Activated CD4-positive, alpha-beta T cell treated with anti-CD3 and anti-CD28 coated beads for 36 hours (primary cell): ENCODE measurements around the gene ACAT2. TPM values are rescaled to one million over a fixed set of nuclear protein-coding genes. Genes with fewer than 3 reads are reported as not detected.
"Not testable (repeated sequence)": the region's sequence is repeated elsewhere in the genome, so short reads cannot be mapped to it uniquely, and the experiment has no call there.

Source experiments
- ATAC-seq: fragments of 200-7000 bp; cut with Tn5 transposase; one replicate; pipeline ENCODE4 v1.10.0; 2021; ENCODE audit warnings: mild to moderate bottlenecking, moderate library complexity
- CTCF ChIA-PET: fragments of 350-600 bp; sonication (Branson Sonifier 250); formaldehyde crosslinking; loops from one replicate; lab custom pipeline; 2021; ENCODE audit warnings: antibody characterized with exemption; lab: Charles Lee
- POLR2A ChIA-PET: fragments of 350-600 bp; sonication (Branson Sonifier 250); formaldehyde crosslinking; loops from one replicate; lab custom pipeline; 2021; ENCODE audit warnings: antibody characterized with exemption, inconsistent platforms; lab: Charles Lee
- DNase-seq: peaks from one replicate; pipeline ENCODE4 v3.0.0-alpha.2; 2020
- H3K27ac Mint-ChIP-seq: one replicate; pipeline ENCODE4 v1.8.0; 2021; ENCODE audit warnings: mixed read lengths
- H3K27me3 Mint-ChIP-seq: one replicate; pipeline ENCODE4 v1.8.0; 2021; ENCODE audit warnings: mixed read lengths
- H3K36me3 Mint-ChIP-seq: one replicate; pipeline ENCODE4 v1.8.0; 2021; ENCODE audit warnings: low read depth, mixed read lengths
- H3K4me1 Mint-ChIP-seq: one replicate; pipeline ENCODE4 v1.8.0; 2021; ENCODE audit warnings: mixed read lengths
- H3K4me3 Mint-ChIP-seq: one replicate; pipeline ENCODE4 v1.8.0; 2021; ENCODE audit warnings: mild to moderate bottlenecking, moderate library complexity, mixed read lengths
- H3K9me3 Mint-ChIP-seq: one replicate; pipeline ENCODE4 v1.8.0; 2021; ENCODE audit warnings: low read depth, mixed read lengths
- intact Hi-C, 2 experiments: fragments of 100-400 bp; cut with DNase I in 1 of 2; cut with micrococcal nuclease in 1 of 2; formaldehyde crosslinking; loops; one replicate each; pipeline versions ENCODE4 v1.14.2 to v1.15.1; 2022 to 2024; cut with DNase I, micrococcal nuclease
- total RNA-seq, 2 experiments: library from RNA; stranded (reverse); gene quantifications; one replicate each; pipeline ENCODE4 v1.2.3, GENCODE V29; 2021

The ACAT2 gene
- total RNA-seq, 2 experiments from 2014 or later: 55.0 to 82.1 TPM

- ChIA-PET CTCF (interaction anchor here (1.9 kb wide), 1 partner anchor 12 kb away, joined by 5 read pairs; no protein-coding TSS in a partner anchor), POLR2A (no interaction called here)
- DNase-seq (no peak), ATAC-seq (no peak)
- Mint-ChIP-seq H3K27ac (peak overlapping the region; percentile 63), H3K4me1 (peaks cover 50% of the 10 kb centered on the region), H3K4me3 (peak overlapping the region; percentile 95), H3K9me3 (no peaks in the 10 kb centered on the region), H3K36me3 (peaks cover 43% of the 10 kb centered on the region), H3K27me3 (no peaks in the 10 kb centered on the region)
- intact Hi-C loops: no loop called here
These were observed 31.5 kb upstream of the ACAT2 start for GRCh38 chr6:159730332-159730676.

- H3K27me3 Mint-ChIP-seq, ATAC-seq, intact Hi-C loops, DNase-seq, H3K4me3 Mint-ChIP-seq, H3K9me3 Mint-ChIP-seq: not testable (repeated sequence)
- peak overlapping the region; percentile 58 for H3K27ac Mint-ChIP-seq
- ChIA-PET CTCF (interaction anchor here (0.6 to 2.3 kb wide), 4 partner anchors 11 to 103 kb away, joined by 3 to 12 read pairs (median 7); no protein-coding TSS in a partner anchor), POLR2A (interaction anchor here (0.6 to 1.5 kb wide), 2 partner anchors 22 to 57 kb away, joined by 3 to 7 read pairs; partner anchors contain the start of genes MRPL18 and TCP1)
- H3K36me3 Mint-ChIP-seq: peaks cover 44% of the 10 kb centered on the region
- peaks cover 53% of the 10 kb centered on the region for H3K4me1 Mint-ChIP-seq
These were observed 29.3 kb upstream of the ACAT2 start for GRCh38 chr6:159732550-159732949.

GRCh38 chr6:159733395-159733794 lies 28.4 kb upstream of the ACAT2 start:
- not testable (repeated sequence) for DNase-seq, H3K4me3 Mint-ChIP-seq

GRCh38 chr6:159736908-159737307 lies 24.9 kb upstream of the ACAT2 start:
- H3K9me3 Mint-ChIP-seq: no peaks in the 10 kb centered on the region
- ChIA-PET POLR2A (no interaction called here), CTCF (interaction anchor here (1.0 to 1.8 kb wide), 4 partner anchors 8 to 49 kb away, joined by 3 to 12 read pairs (median 4); no protein-coding TSS in a partner anchor)
- no peak overlapping the region for H3K27ac Mint-ChIP-seq
- peaks cover 45% of the 10 kb centered on the region for H3K4me1 Mint-ChIP-seq
- H3K27me3 Mint-ChIP-seq: no peaks in the 10 kb centered on the region
- intact Hi-C loops: loop anchor here in 1 of 2 experiments (1.0 kb wide), 1 partner anchor 31 kb away; no protein-coding TSS in a partner anchor
- DNase-seq: no peak
- no peak overlapping the region for H3K4me3 Mint-ChIP-seq
- peaks cover 29% of the 10 kb centered on the region for H3K36me3 Mint-ChIP-seq
- no peak for ATAC-seq

More at GRCh38 chr6:159733395-159733794, 28.4 kb upstream of the ACAT2 start:
- Mint-ChIP-seq H3K36me3 (peaks cover 40% of the 10 kb centered on the region), H3K4me1 (peaks cover 62% of the 10 kb centered on the region)
- POLR2A ChIA-PET: interaction anchor here (0.6 kb wide), 1 partner anchor 23 kb away, joined by 3 read pairs; no protein-coding TSS in a partner anchor
- H3K27me3 Mint-ChIP-seq, H3K9me3 Mint-ChIP-seq, intact Hi-C loops, H3K27ac Mint-ChIP-seq, ATAC-seq: not testable (repeated sequence)
- CTCF ChIA-PET: interaction anchor here (1.5 to 2.2 kb wide), 2 partner anchors 12 to 28 kb away, joined by 4 to 12 read pairs; partner anchors contain the start of gene ACAT2

GRCh38 chr6:159739341-159739740 lies 22.5 kb upstream of the ACAT2 start:
- no peaks in the 10 kb centered on the region for H3K9me3 Mint-ChIP-seq
- ATAC-seq (no peak), DNase-seq (no peak)
- H3K36me3 Mint-ChIP-seq: peaks cover 34% of the 10 kb centered on the region
- CTCF ChIA-PET: interaction anchor here (0.7 to 1.2 kb wide), 4 partner anchors 14 to 49 kb away, joined by 3 to 4 read pairs (median 3); no protein-coding TSS in a partner anchor
- H3K4me3 Mint-ChIP-seq: no peak overlapping the region
- peaks cover 28% of the 10 kb centered on the region for H3K4me1 Mint-ChIP-seq
- H3K27me3 Mint-ChIP-seq: no peaks in the 10 kb centered on the region
- POLR2A ChIA-PET: no interaction called here
- no peak overlapping the region for H3K27ac Mint-ChIP-seq
- intact Hi-C loops: no loop called here

- Mint-ChIP-seq H3K4me3 (no peak overlapping the region), H3K36me3 (peaks cover 48% of the 10 kb centered on the region), H3K9me3 (no peaks in the 10 kb centered on the region), H3K27ac (peak overlapping the region; percentile 55), H3K4me1 (peaks cover 19% of the 10 kb centered on the region), H3K27me3 (no peaks in the 10 kb centered on the region)
- DNase-seq: no peak
- ATAC-seq: no peak
- ChIA-PET POLR2A (interaction anchor here (0.7 kb wide), 1 partner anchor 20 kb away, joined by 3 read pairs; the partner anchor contains the start of gene ACAT2), CTCF (interaction anchor here (0.7 to 2.0 kb wide), 3 partner anchors 9 to 14 kb away, joined by 3 to 5 read pairs (median 3); no protein-coding TSS in a partner anchor)
- intact Hi-C loops: loop anchor here in 1 of 2 experiments (5.0 kb wide), 1 partner anchor 40 kb away; no protein-coding TSS in a partner anchor
These were observed 19.7 kb upstream of the ACAT2 start for GRCh38 chr6:159742165-159742564.

GRCh38 chr6:159745081-159745480 lies 16.8 kb upstream of the ACAT2 start:
- intact Hi-C loops: no loop called here
- ChIA-PET POLR2A (no interaction called here), CTCF (no interaction called here)
- Mint-ChIP-seq H3K4me1 (peaks cover 6% of the 10 kb centered on the region), H3K27ac (no peak overlapping the region), H3K9me3 (no peaks in the 10 kb centered on the region), H3K27me3 (no peaks in the 10 kb centered on the region), H3K4me3 (no peak overlapping the region), H3K36me3 (peaks cover 67% of the 10 kb centered on the region)
- DNase-seq (no peak), ATAC-seq (no peak)

- intact Hi-C loops: no loop called here
- H3K4me3 Mint-ChIP-seq: no peak overlapping the region
- H3K27me3 Mint-ChIP-seq: no peaks in the 10 kb centered on the region
- peaks cover 58% of the 10 kb centered on the region for H3K36me3 Mint-ChIP-seq
- no peak overlapping the region for H3K27ac Mint-ChIP-seq
- no peak for DNase-seq
- H3K9me3 Mint-ChIP-seq: no peaks in the 10 kb centered on the region
- CTCF ChIA-PET: interaction anchor here (1.3 to 1.5 kb wide), 2 partner anchors 15 to 18 kb away, joined by 3 to 4 read pairs; no protein-coding TSS in a partner anchor
- H3K4me1 Mint-ChIP-seq: peaks cover 4% of the 10 kb centered on the region
- POLR2A ChIA-PET: no interaction called here
- ATAC-seq: no peak
These were observed 15.1 kb upstream of the ACAT2 start for GRCh38 chr6:159746759-159747158.

- DNase-seq, H3K27me3 Mint-ChIP-seq, H3K4me3 Mint-ChIP-seq, H3K9me3 Mint-ChIP-seq, POLR2A ChIA-PET, ATAC-seq, H3K4me1 Mint-ChIP-seq, intact Hi-C loops: not testable (repeated sequence)
- CTCF ChIA-PET: interaction anchor here (0.7 to 1.3 kb wide), 2 partner anchors 17 to 49 kb away, joined by 3 read pairs; no protein-coding TSS in a partner anchor
- H3K27ac Mint-ChIP-seq: peak overlapping the region; percentile 70
- H3K36me3 Mint-ChIP-seq: peaks cover 56% of the 10 kb centered on the region
These were observed 13.7 kb upstream of the ACAT2 start for GRCh38 chr6:159748127-159748526.

DNA sequence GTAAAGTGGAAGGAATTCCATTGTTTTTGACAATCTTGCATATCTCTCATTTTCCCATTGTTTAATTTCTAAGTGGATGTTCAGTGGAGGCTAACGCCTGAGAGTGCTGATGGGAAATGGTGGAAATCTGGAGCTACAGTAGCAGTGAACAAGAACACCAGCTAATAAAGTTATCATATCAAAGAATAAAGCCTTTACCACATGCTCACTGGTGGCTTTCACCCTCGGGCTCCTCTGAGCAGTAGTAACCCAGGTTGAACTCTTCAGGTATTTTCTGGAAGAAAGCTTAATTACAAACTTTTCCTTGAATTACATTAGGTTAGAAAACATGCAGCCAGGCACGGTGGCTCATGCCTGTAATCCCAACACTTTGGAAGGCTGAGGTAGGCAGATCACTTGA lies 10.4 kb upstream of the ACAT2 start:
- Mint-ChIP-seq H3K27me3 (no peaks in the 10 kb centered on the region), H3K4me1 (peaks cover 2% of the 10 kb centered on the region), H3K36me3 (peaks cover 55% of the 10 kb centered on the region), H3K27ac (no peak overlapping the region), H3K4me3 (no peak overlapping the region), H3K9me3 (no peaks in the 10 kb centered on the region)
- POLR2A ChIA-PET: interaction anchor here (0.5 to 0.8 kb wide), 2 partner anchors 9 to 23 kb away, joined by 3 to 4 read pairs; no protein-coding TSS in a partner anchor
- intact Hi-C loops: loop anchor here in 1 of 2 experiments (5.0 kb wide), 1 partner anchor 36 kb away; the partner anchor contains the start of gene TCP1
- no peak for DNase-seq
- CTCF ChIA-PET: interaction anchor here (0.6 to 1.5 kb wide), 4 partner anchors 10 to 30 kb away, joined by 3 to 6 read pairs (median 4); no protein-coding TSS in a partner anchor
- ATAC-seq: no peak

DNA sequence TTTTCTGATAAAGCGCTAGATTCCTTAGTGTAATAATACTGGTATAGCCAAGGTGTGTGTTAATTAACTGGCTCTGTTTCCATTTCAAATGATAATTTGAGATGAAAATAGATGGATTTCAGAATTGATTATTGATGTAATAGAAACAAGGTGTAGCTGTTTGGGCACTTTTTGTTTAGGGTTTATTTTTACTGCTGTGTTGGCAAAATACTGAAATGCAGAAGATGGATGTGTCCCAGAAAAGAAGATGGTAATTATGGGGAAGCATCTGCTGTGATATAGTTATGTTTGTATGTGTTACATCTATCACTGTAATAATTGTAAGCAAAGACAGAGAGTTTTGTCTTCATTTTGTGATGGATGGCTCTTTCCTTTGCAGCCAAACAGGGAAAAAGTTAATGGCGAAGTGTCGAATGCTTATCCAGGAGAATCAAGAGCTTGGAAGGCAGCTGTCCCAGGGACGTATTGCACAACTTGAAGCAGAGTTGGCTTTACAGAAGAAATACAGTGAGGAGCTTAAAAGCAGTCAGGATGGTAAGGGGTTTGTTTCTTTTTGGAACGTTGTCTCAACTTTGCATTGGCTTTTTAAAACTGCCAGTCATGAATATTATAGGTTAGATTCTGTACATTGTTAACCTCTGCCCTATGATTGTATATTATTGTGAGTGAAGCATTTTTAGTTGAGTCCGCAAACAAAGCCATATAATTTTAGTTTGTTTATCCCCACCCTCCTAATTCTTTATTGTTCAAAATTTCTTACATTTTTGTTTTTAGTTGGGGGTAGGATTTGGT lies 8.6 kb upstream of the ACAT2 start:
- CTCF ChIA-PET: interaction anchor here (0.6 to 1.2 kb wide), 3 partner anchors 13 to 404 kb away, joined by 3 read pairs; no protein-coding TSS in a partner anchor
- Mint-ChIP-seq H3K36me3 (peaks cover 63% of the 10 kb centered on the region), H3K9me3 (no peaks in the 10 kb centered on the region), H3K4me1 (peaks cover 2% of the 10 kb centered on the region), H3K27ac (peak overlapping the region; percentile 10), H3K4me3 (no peak overlapping the region), H3K27me3 (no peaks in the 10 kb centered on the region)
- no peak for DNase-seq
- intact Hi-C loops: loop anchor here in 1 of 2 experiments (5.0 kb wide), 1 partner anchor 34 kb away; the partner anchor contains the start of gene TCP1
- POLR2A ChIA-PET: no interaction called here
- no peak for ATAC-seq
